Astrocyte of the cerebellum (primary cell): ENCODE results near the gene PARP12.

Source experiments
- DNase-seq: peaks from one replicate; pipeline ENCODE4 v3.0.0-alpha.2; 2011; ENCODE audit warnings: low read depth
- H3K4me3 ChIP-seq: 2 replicates; pipeline ENCODE4 v1.5.1; 2011; ENCODE audit warnings: mild to moderate bottlenecking, low read depth, low read length, moderate library complexity
- CTCF ChIP-seq: IDR thresholded peaks from 2 replicates; pipeline ENCODE4 v1.5.1; 2012; ENCODE audit warnings: low read length, low read depth, moderate library complexity, mild to moderate bottlenecking; ENCODE audit errors: missing control alignments
- in situ Hi-C: cut with HindIII; loops from 2 replicates; pipeline ENCODE4 v1.10.0; 2017; ENCODE audit warnings: low sequenced_read_pairs

PARP12 gene

DNA sequence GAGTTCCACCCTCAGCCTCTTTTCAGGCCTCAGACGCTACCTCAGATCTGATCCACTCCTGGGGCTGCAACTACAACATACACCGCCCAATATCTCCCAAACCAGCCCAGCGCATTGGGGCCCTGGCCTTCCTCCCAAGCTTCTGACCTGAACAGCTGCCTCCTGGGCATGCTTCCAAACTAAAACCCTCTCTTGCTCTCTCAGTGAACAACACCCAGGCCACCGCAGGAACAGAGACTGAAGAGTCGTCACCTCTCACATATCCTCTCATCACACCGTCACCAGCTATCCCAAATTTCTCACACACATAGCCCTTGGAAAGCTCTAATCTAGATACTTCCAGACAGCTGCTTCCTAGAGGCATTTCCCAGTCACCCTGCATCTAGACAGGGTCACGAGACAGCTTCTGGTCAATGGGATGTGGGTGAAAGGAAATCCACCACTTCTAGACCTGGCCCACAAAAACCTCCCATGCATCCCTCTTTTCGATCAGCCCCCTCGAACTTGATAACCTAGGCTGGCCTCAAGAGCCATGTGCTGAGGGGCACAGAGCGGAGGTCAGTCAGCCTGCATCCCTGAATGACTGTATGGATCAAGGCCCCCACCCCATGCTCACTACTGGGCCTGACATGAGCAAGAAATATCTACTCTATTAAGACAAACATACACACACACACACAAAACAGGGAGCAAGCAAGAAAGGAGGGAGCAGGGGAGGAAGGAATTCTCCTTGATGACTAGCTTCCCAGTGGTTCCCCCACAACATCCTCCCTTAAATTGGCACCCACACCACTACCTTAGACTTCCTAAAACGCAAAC lies 1.8 kb downstream of the PARP12 start:
- DNase-seq: no peak

GRCh38 chr7:140060243-140060630 lies 2.5 kb downstream of the PARP12 start:
- no peak for DNase-seq
- no peak for TF ChIP-seq CTCF
- in situ Hi-C loops: no loop called here
- H3K4me3 ChIP-seq: no peak overlapping the region

More for the DNA sequence above, 1.8 kb downstream of the PARP12 start:
- H3K4me3 ChIP-seq: peak overlapping the region; percentile 57
- TF ChIP-seq CTCF: no peak
- in situ Hi-C loops: no loop called here

- in situ Hi-C loops: no loop called here
- no peak for TF ChIP-seq CTCF
- H3K4me3 ChIP-seq: no peak overlapping the region
- DNase-seq: no peak
Observed at GRCh38 chr7:140059273-140060242, 3.2 kb downstream of the PARP12 start.

DNA sequence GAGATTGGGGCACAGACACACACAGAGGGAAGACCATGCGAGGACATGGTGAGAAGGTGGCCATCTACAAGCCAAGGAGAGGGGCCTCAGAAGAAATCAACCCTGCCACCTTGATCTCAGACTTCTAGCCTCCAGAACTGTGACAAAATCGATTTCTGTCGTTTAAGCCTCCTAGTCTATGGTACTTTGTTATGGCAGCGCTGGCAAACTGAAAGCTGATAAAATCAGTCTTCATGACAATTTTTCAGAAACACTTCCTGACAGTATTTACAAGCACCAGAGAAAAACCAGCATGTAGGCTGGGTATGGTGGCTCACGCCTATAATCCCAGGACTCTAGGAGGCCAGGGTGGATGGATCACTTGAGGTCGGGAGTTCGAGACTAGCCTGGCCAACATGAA lies 4.2 kb downstream of the PARP12 start:
- TF ChIP-seq CTCF: no peak
- DNase-seq: no peak
- in situ Hi-C loops: no loop called here

DNA sequence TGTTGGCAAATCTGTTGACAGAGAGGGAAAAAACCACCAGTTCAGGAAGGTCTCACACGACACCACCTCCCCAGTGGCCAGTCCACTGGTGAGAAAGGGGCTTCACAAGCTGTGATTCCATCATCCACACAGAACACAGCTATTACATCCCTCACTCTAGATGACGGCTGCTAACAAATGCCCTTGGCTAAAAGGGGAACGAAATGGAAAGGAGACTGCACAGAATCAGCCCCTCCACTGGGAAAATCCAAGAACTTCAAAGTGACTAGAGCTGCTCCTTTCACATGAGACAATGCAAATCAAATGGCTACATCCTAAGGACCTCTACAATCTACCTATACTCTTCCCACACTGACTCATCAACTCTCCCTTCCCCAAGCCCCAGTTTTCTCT lies 5.6 kb downstream of the PARP12 start:
- TF ChIP-seq CTCF: no peak
- in situ Hi-C loops: no loop called here
- H3K4me3 ChIP-seq: no peak overlapping the region
- no peak for DNase-seq

More for the DNA sequence above, 4.2 kb downstream of the PARP12 start:
- no peak overlapping the region for H3K4me3 ChIP-seq

- in situ Hi-C loops: no loop called here
- TF ChIP-seq CTCF: no peak
- no peak overlapping the region for H3K4me3 ChIP-seq
- DNase-seq: no peak
Observed at GRCh38 chr7:140056431-140057142, 6.2 kb downstream of the PARP12 start.
